Calu3 (cell line): Measurements from ENCODE around the gene MYL3. TPM values are rescaled to one million over a fixed set of nuclear protein-coding genes. Genes with fewer than 3 reads are reported as not detected.

Source experiments
- BruUV-seq: library from RNA; stranded (reverse); fragments of 400-500 nt; replicated peaks from 2 replicates; lab custom pipeline; 2021; lab: Mats Ljungman, UMichigan
- CTCF ChIA-PET: fragments of 300-600 bp; sonication (Branson Sonifier 250); formaldehyde crosslinking; loops from one replicate; lab custom pipeline; 2022; ENCODE audit warnings: antibody characterized with exemption; lab: Charles Lee
- DNase-seq: peaks from one replicate; pipeline ENCODE4 v3.0.0; 2022
- H3K27ac Mint-ChIP-seq: one replicate; pipeline ENCODE4 v1.8.0; 2022; ENCODE audit warnings: mixed read lengths; ENCODE audit not compliant: unreplicated experiment
- H3K27me3 Mint-ChIP-seq: one replicate; pipeline ENCODE4 v1.8.0; 2022; ENCODE audit warnings: mixed read lengths; ENCODE audit not compliant: unreplicated experiment
- H3K36me3 Mint-ChIP-seq: one replicate; pipeline ENCODE4 v1.8.0; 2022; ENCODE audit warnings: mild to moderate bottlenecking, moderate library complexity, mixed read lengths; ENCODE audit not compliant: insufficient read depth, unreplicated experiment
- H3K4me1 Mint-ChIP-seq: one replicate; pipeline ENCODE4 v1.8.0; 2022; ENCODE audit warnings: mild to moderate bottlenecking, low read depth, mixed read lengths; ENCODE audit not compliant: unreplicated experiment
- H3K4me3 Mint-ChIP-seq: one replicate; pipeline ENCODE4 v1.8.0; 2022; ENCODE audit warnings: mild to moderate bottlenecking, low read depth, moderate library complexity, mixed read lengths; ENCODE audit not compliant: unreplicated experiment
- H3K9me3 Mint-ChIP-seq: one replicate; pipeline ENCODE4 v1.8.0; 2022; ENCODE audit warnings: low read depth, mixed read lengths; ENCODE audit not compliant: unreplicated experiment
- intact Hi-C: fragments of 100-400 bp; cut with micrococcal nuclease; formaldehyde crosslinking; loops from one replicate; pipeline ENCODE4 v1.10.0; 2022; ENCODE audit not compliant: unreplicated experiment
- total RNA-seq: library from RNA; stranded (reverse); gene quantifications from 2 replicates; pipeline ENCODE4 v1.2.3, GENCODE V29; 2022
- TF ChIP-seq, protein P1 (sequence below): fragments of 200-600 bp; IDR thresholded peaks from one replicate; pipeline ENCODE4 v1.8.0; 2022; ENCODE audit warnings: antibody characterized with exemption; ENCODE audit not compliant: unreplicated experiment

The MYL3 gene
- total RNA-seq, 1 experiment from 2014 or later: not detected

DNA sequence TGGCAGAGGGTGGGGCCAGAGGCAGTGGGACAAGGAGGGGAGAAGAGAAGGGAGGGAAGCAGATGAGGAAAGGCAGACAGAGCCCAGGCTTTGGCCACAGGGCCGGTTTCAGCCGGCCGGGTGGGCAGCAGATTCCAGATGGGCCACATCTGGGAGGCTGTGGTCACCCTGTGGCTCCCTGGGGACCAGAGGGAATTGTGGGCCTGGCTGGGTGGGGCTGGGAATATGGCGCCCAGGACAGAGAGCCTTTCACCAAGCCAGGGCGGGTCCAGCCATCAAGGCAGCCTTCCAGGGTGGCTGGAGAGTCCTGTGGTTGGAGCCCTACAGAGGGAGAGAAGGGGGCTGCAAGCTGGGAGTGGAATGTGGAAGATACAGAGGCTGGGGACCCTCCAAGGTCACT is 33.1 kb upstream of the MYL3 start:
- TF ChIP-seq, protein P1, sequence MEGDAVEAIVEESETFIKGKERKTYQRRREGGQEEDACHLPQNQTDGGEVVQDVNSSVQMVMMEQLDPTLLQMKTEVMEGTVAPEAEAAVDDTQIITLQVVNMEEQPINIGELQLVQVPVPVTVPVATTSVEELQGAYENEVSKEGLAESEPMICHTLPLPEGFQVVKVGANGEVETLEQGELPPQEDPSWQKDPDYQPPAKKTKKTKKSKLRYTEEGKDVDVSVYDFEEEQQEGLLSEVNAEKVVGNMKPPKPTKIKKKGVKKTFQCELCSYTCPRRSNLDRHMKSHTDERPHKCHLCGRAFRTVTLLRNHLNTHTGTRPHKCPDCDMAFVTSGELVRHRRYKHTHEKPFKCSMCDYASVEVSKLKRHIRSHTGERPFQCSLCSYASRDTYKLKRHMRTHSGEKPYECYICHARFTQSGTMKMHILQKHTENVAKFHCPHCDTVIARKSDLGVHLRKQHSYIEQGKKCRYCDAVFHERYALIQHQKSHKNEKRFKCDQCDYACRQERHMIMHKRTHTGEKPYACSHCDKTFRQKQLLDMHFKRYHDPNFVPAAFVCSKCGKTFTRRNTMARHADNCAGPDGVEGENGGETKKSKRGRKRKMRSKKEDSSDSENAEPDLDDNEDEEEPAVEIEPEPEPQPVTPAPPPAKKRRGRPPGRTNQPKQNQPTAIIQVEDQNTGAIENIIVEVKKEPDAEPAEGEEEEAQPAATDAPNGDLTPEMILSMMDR: no peak
- intact Hi-C loops: loop anchor here (5.0 kb wide), 1 partner anchor 34 kb away; the partner anchor contains the start of gene MYL3
- no TSS peak for BruUV-seq
- no peak overlapping the region for H3K4me3 Mint-ChIP-seq
- H3K4me1 Mint-ChIP-seq: peaks cover 22% of the 10 kb centered on the region
- no peak for DNase-seq
- peaks cover 9% of the 10 kb centered on the region for H3K36me3 Mint-ChIP-seq
- H3K27ac Mint-ChIP-seq: no peak overlapping the region
- CTCF ChIA-PET: interaction anchor here (2.2 kb wide), 1 partner anchor 191 kb away, joined by 16 read pairs; no protein-coding TSS in a partner anchor
- H3K27me3 Mint-ChIP-seq: peaks cover 27% of the 10 kb centered on the region
- H3K9me3 Mint-ChIP-seq: no peaks in the 10 kb centered on the region

- CTCF ChIA-PET: interaction anchor here (1.1 to 2.2 kb wide), 3 partner anchors 14 to 232 kb away, joined by 3 to 16 read pairs (median 6); no protein-coding TSS in a partner anchor
These were observed 32.5 kb upstream of the MYL3 start for GRCh38 chr3:46895761-46896160.

DNA sequence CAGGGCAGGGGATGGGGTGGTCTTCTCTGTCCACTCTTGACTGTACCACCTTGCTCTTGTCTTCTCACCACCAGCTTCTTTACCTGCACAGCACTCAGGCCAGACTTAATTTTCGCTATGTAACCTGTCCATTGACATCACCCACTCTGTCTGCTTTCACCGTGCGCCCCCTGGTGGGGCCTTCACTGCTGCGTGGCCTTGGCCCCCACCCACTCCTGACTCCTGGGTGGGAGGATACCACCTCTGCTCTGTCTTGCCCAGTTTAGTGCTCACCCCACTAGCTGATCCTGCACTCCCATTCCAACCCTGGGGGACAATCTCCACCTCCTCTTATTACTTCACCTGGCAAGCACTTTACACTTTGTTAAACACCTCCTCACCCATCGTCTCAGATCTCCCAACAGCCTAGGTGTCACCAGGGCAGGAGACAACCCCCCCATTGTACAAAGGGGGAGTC is 32.0 kb upstream of the MYL3 start:
- peaks cover 26% of the 10 kb centered on the region for H3K4me1 Mint-ChIP-seq
- DNase-seq: peak; percentile 81
- H3K9me3 Mint-ChIP-seq: no peaks in the 10 kb centered on the region
- H3K36me3 Mint-ChIP-seq: peaks cover 9% of the 10 kb centered on the region
- H3K4me3 Mint-ChIP-seq: no peak overlapping the region
- TF ChIP-seq, protein P1: peak; percentile 89
- intact Hi-C loops: loop anchor here (1.0 to 5.0 kb wide), 2 partner anchors 33 to 190 kb away; partner anchors contain the start of gene MYL3
- no TSS peak for BruUV-seq
- H3K27me3 Mint-ChIP-seq: peaks cover 37% of the 10 kb centered on the region
- no peak overlapping the region for H3K27ac Mint-ChIP-seq
- CTCF ChIA-PET: interaction anchor here (0.6 to 2.2 kb wide), 8 partner anchors 9 to 354 kb away, joined by 3 to 16 read pairs (median 3); partner anchors contain the start of gene PTH1R

More at GRCh38 chr3:46895761-46896160, 32.5 kb upstream of the MYL3 start:
- Mint-ChIP-seq H3K36me3 (peaks cover 9% of the 10 kb centered on the region), H3K4me1 (peaks cover 26% of the 10 kb centered on the region), H3K9me3 (no peaks in the 10 kb centered on the region), H3K4me3 (no peak overlapping the region), H3K27me3 (peaks cover 34% of the 10 kb centered on the region), H3K27ac (no peak overlapping the region)
- no TSS peak for BruUV-seq
- TF ChIP-seq, protein P1: no peak
- intact Hi-C loops: loop anchor here (1.0 to 5.0 kb wide), 2 partner anchors 33 to 190 kb away; partner anchors contain the start of gene MYL3
- no peak for DNase-seq

- CTCF ChIA-PET: interaction anchor here (0.7 to 2.2 kb wide), 3 partner anchors 10 to 189 kb away, joined by 3 to 16 read pairs (median 4); no protein-coding TSS in a partner anchor
- no peak overlapping the region for H3K27ac Mint-ChIP-seq
- peaks cover 35% of the 10 kb centered on the region for H3K27me3 Mint-ChIP-seq
- DNase-seq: no peak
- H3K36me3 Mint-ChIP-seq: peaks cover 9% of the 10 kb centered on the region
- intact Hi-C loops: no loop called here
- peaks cover 26% of the 10 kb centered on the region for H3K4me1 Mint-ChIP-seq
- no TSS peak for BruUV-seq
- no peak overlapping the region for H3K4me3 Mint-ChIP-seq
- no peaks in the 10 kb centered on the region for H3K9me3 Mint-ChIP-seq
- TF ChIP-seq, protein P1: no peak
These were observed 31.0 kb upstream of the MYL3 start for GRCh38 chr3:46894256-46894655.
